Measurements from ENCODE around the gene PHETA2. TPM values are rescaled to one million over a fixed set of nuclear protein-coding genes. Genes with fewer than 3 reads are reported as not detected.

Gene PHETA2
- total and polyA plus RNA-seq, 2 of the 4 experiments (the other 2 are of a cell fraction) = 6.5 to 10.0 TPM

- Histone ChIP-seq H2AK5ac (ENCODE audit: low read depth, low read length) (no peak overlapping the region), H3K4me2 (ENCODE audit: low read depth, low read length) (no peak overlapping the region), H4K20me1 (ENCODE audit: insufficient read depth, low read length) (0 out of 2 replicates have a peak, but pooled peaks cover 4% of the 10 kb centered on the region), H3K9me3 (ENCODE audit: control insufficient read depth, insufficient read depth, low read length) (no peaks in the 10 kb centered on the region), H3K18ac (ENCODE audit: low read depth, low read length) (no peak overlapping the region), H2AFZ (replicated peaks; ENCODE audit: low read length, poor library complexity) (no peak overlapping the region), H3K14ac (replicated peaks; ENCODE audit: low read depth, low read length) (no peak overlapping the region), H3K36me3 (ENCODE audit: control insufficient read depth, insufficient read depth, low read length) (peaks cover 16% of the 10 kb centered on the region), H2BK20ac (ENCODE audit: low read depth, low read length) (no peak overlapping the region), H3K4me1 (ENCODE audit: control insufficient read depth, insufficient read depth, low read length) (peaks cover 3% of the 10 kb centered on the region), H2AK9ac (replicated peaks; ENCODE audit: low read depth, low read length, poor library complexity) (peak overlapping the region; percentile 74), H3K4me3 (ENCODE audit: insufficient read depth, low read depth, low read length) (no peak overlapping the region), H3K27ac (ENCODE audit: insufficient read depth, low read length) (no peak overlapping the region), H2BK120ac (ENCODE audit: low read depth, low read length) (no peak overlapping the region), H2BK5ac (ENCODE audit: low read depth, low read length, poor library complexity, severe bottlenecking) (no peak overlapping the region), H3K79me1 (ENCODE audit: low read depth in 1 of 2, low read length in 2 of 2) (peaks cover 0 to 32% of the 10 kb centered on the region in 2 experiments; a peak in 3 of 4 replicates), H3K9ac (ENCODE audit: low read depth, low read length) (no peak overlapping the region), H2BK15ac (ENCODE audit: low read depth, low read length) (no peak overlapping the region), H3K4ac (ENCODE audit: low read depth, low read length) (no peak overlapping the region), H3K23ac (ENCODE audit: low read depth, low read length) (no peak overlapping the region), H4K91ac (ENCODE audit: insufficient read depth, low read depth, low read length) (no peak overlapping the region), H4K8ac (ENCODE audit: low read depth in 2 of 2, low read length in 2 of 2) (no peak overlapping the region), H3K56ac (ENCODE audit: extremely low read depth, insufficient read depth, low read length) (no peak overlapping the region), H4K5ac (ENCODE audit: low read depth, low read length) (no peak overlapping the region), H3K9me1 (ENCODE audit: insufficient read depth, low read length) (0 out of 2 replicates have a peak, but pooled peaks cover 5% of the 10 kb centered on the region), H3K27me3 (ENCODE audit: control insufficient read depth, insufficient read depth, low read length) (no peaks in the 10 kb centered on the region)
- intact Hi-C loops (cut with micrococcal nuclease) (no loop called here), dilution Hi-C loops (cut with HindIII; ENCODE audit: low sequenced_read_pairs, unreplicated experiment) (no loop called here), in situ Hi-C loops (cut with MboI; ENCODE audit: low sequenced_read_pairs) (no loop called here)
- ATAC-seq (ENCODE audit: low read depth) = no peak
- ChIA-PET POLR2A (ENCODE audit: unreplicated experiment) (no interaction called here), CTCF (no interaction called here)
- DNase-seq = no peak
- TF ChIP-seq SMC3 (IDR thresholded peaks at IDR 0.05; ENCODE audit: low read depth, low read length) (no peak), RFX5 (IDR thresholded peaks at IDR 0.05; ENCODE audit: low read depth, low read length) (no peak), FOS (IDR thresholded peaks at IDR 0.05; ENCODE audit: low read depth, low read length) (no peak), POLR2A (IDR thresholded peaks at IDR 0.05; ENCODE audit: low read depth, low read length) (no peak), MAZ (IDR thresholded peaks at IDR 0.05; ENCODE audit: borderline replicate concordance, low read depth, low read length) (no peak), CEBPB (IDR thresholded peaks at IDR 0.05; ENCODE audit: low read depth, low read length) (no peak), BHLHE40 (IDR thresholded peaks at IDR 0.05; ENCODE audit: low read depth, low read length) (no peak), MAFK (IDR thresholded peaks at IDR 0.05; ENCODE audit: low read depth, low read length) (no peak), NFE2L2 (IDR thresholded peaks at IDR 0.05; ENCODE audit: low read depth, low read length) (no peak), MXI1 (IDR thresholded peaks at IDR 0.05; ENCODE audit: borderline replicate concordance, low read depth, low read length) (no peak), CHD1 (IDR thresholded peaks at IDR 0.05; ENCODE audit: low read depth, low read length) (no peak), RAD21 (IDR thresholded peaks at IDR 0.05; ENCODE audit: low read length) (no peak), RCOR1 (IDR thresholded peaks at IDR 0.05; ENCODE audit: insufficient replicate concordance, low read length) (no peak)
- TF ChIP-seq, protein P1, sequence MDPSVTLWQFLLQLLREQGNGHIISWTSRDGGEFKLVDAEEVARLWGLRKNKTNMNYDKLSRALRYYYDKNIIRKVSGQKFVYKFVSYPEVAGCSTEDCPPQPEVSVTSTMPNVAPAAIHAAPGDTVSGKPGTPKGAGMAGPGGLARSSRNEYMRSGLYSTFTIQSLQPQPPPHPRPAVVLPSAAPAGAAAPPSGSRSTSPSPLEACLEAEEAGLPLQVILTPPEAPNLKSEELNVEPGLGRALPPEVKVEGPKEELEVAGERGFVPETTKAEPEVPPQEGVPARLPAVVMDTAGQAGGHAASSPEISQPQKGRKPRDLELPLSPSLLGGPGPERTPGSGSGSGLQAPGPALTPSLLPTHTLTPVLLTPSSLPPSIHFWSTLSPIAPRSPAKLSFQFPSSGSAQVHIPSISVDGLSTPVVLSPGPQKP (IDR thresholded peaks at IDR 0.05; ENCODE audit: borderline replicate concordance, low read depth, low read length) = no peak
- TF ChIP-seq, protein P2, sequence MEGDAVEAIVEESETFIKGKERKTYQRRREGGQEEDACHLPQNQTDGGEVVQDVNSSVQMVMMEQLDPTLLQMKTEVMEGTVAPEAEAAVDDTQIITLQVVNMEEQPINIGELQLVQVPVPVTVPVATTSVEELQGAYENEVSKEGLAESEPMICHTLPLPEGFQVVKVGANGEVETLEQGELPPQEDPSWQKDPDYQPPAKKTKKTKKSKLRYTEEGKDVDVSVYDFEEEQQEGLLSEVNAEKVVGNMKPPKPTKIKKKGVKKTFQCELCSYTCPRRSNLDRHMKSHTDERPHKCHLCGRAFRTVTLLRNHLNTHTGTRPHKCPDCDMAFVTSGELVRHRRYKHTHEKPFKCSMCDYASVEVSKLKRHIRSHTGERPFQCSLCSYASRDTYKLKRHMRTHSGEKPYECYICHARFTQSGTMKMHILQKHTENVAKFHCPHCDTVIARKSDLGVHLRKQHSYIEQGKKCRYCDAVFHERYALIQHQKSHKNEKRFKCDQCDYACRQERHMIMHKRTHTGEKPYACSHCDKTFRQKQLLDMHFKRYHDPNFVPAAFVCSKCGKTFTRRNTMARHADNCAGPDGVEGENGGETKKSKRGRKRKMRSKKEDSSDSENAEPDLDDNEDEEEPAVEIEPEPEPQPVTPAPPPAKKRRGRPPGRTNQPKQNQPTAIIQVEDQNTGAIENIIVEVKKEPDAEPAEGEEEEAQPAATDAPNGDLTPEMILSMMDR (conservative IDR thresholded peaks at IDR 0.05; ENCODE audit: low read depth, low read length) = no peak
- TF ChIP-seq, protein P3, sequence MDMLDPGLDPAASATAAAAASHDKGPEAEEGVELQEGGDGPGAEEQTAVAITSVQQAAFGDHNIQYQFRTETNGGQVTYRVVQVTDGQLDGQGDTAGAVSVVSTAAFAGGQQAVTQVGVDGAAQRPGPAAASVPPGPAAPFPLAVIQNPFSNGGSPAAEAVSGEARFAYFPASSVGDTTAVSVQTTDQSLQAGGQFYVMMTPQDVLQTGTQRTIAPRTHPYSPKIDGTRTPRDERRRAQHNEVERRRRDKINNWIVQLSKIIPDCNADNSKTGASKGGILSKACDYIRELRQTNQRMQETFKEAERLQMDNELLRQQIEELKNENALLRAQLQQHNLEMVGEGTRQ (IDR thresholded peaks at IDR 0.05; ENCODE audit: low read depth, low read length) = no peak
- no CpG with 5 or more reads among the region's 4 CpGs for WGBS, 2 experiments (ENCODE audit: extremely low coverage in 2 of 2, insufficient read length in 1 of 2)
- BruUV-seq (replicated peaks) = no TSS peak
Observed at GRCh38 chr22:42068291-42068690, 5.8 kb upstream of the PHETA2 start.

Measured in IMR-90 (cell line).